ENCODE measurements around the gene FAM76A. TPM values are rescaled to one million over a fixed set of nuclear protein-coding genes. Genes with fewer than 3 reads are reported as not detected.

Gene FAM76A
- total and polyA plus RNA-seq, 2 donors (not counting 3 experiments of a cell fraction or from before 2014, with no cell fraction given) = 1.8 to 12.8 TPM

- intact Hi-C loops (cut with micrococcal nuclease) = no loop called here
- H3K9me1 ChIP-seq (replicated peaks; ENCODE audit: control insufficient read depth, extremely low read depth, insufficient read depth, low read length) = no peaks in the 10 kb centered on the region
These were observed 11.8 kb upstream of the FAM76A start for GRCh38 chr1:27713869-27714513.

More at GRCh38 chr1:27713869-27714513, 11.8 kb upstream of the FAM76A start:
- dilution Hi-C loops (cut with MboI; ENCODE audit: extremely low pct_ligation_motif_present, low sequenced_read_pairs) = no loop called here
- Histone ChIP-seq H3K4me2 (ENCODE audit: insufficient read depth, low read length) (no peak overlapping the region), H3K36me3 (ENCODE audit: control insufficient read depth in 2 of 2, extremely low read depth in 1 of 2, insufficient read depth in 2 of 2, low read length in 2 of 2) (no peaks in the 10 kb centered on the region), H3K27me3 (ENCODE audit: control insufficient read depth in 2 of 2, insufficient read depth in 2 of 2, low read length in 2 of 2) (peaks cover 8% of the 10 kb centered on the region in 2 experiments), H3K4me1 (ENCODE audit: control insufficient read depth, extremely low read depth, insufficient read depth, low read length) (no peaks in the 10 kb centered on the region), H3K79me2 (ENCODE audit: control insufficient read depth, insufficient read depth, low read length) (no peaks in the 10 kb centered on the region), H3K9me3 (replicated peaks; ENCODE audit: control insufficient read depth, insufficient read depth, low read length) (no peaks in the 10 kb centered on the region), H3K9ac (replicated peaks; ENCODE audit: extremely low read depth, insufficient read depth, low read length) (no peak overlapping the region), H3K27ac (ENCODE audit: insufficient read depth, low read depth, low read length) (no peak overlapping the region), H2AFZ (ENCODE audit: low read depth, low read length) (no peak overlapping the region), H4K20me1 (replicated peaks; ENCODE audit: control insufficient read depth, extremely low read depth, insufficient read depth, low read length) (no peaks in the 10 kb centered on the region), H3K4me3 (replicated peaks in 1 of 3; ENCODE audit: insufficient read depth in 1 of 3, low read depth in 1 of 3, low read length in 3 of 3) (no peak overlapping the region)
- no TSS peak for BruUV-seq (replicated peaks)
- ChIA-PET CTCF (no interaction called here), POLR2A (no interaction called here)
- TF ChIP-seq EZH2 (IDR thresholded peaks at IDR 0.05; ENCODE audit: borderline replicate concordance, low read depth, low read length, severe bottlenecking) = no peak
- no peak for TF ChIP-seq GATA2 (IDR thresholded peaks at IDR 0.05; ENCODE audit: insufficient read depth, insufficient read length, low read depth, low read length)
- no peak for TF ChIP-seq POLR2AphosphoS5 (IDR thresholded peaks at IDR 0.05; ENCODE audit: insufficient read depth, low read depth, low read length)
- TF ChIP-seq FOS (IDR thresholded peaks at IDR 0.05; ENCODE audit: borderline replicate concordance, insufficient read depth, low read length) = no peak
- TF ChIP-seq, protein P1, sequence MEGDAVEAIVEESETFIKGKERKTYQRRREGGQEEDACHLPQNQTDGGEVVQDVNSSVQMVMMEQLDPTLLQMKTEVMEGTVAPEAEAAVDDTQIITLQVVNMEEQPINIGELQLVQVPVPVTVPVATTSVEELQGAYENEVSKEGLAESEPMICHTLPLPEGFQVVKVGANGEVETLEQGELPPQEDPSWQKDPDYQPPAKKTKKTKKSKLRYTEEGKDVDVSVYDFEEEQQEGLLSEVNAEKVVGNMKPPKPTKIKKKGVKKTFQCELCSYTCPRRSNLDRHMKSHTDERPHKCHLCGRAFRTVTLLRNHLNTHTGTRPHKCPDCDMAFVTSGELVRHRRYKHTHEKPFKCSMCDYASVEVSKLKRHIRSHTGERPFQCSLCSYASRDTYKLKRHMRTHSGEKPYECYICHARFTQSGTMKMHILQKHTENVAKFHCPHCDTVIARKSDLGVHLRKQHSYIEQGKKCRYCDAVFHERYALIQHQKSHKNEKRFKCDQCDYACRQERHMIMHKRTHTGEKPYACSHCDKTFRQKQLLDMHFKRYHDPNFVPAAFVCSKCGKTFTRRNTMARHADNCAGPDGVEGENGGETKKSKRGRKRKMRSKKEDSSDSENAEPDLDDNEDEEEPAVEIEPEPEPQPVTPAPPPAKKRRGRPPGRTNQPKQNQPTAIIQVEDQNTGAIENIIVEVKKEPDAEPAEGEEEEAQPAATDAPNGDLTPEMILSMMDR (IDR thresholded peaks at IDR 0.05; ENCODE audit: extremely low read depth in 1 of 2, insufficient read depth in 1 of 2, low read depth in 1 of 2, low read length in 2 of 2) = no peak
- no peak for TF ChIP-seq POLR2A (IDR thresholded peaks at IDR 0.05; ENCODE audit: low read depth, low read length)
- TF ChIP-seq JUN (IDR thresholded peaks at IDR 0.05; ENCODE audit: borderline replicate concordance, insufficient read depth, insufficient read length, low read depth) = no peak
- no peak for TF ChIP-seq MAX (IDR thresholded peaks at IDR 0.05; ENCODE audit: insufficient read depth, insufficient read length)
- no peak for TF ChIP-seq MYC (IDR thresholded peaks at IDR 0.05; ENCODE audit: low read depth, low read length)
- FAIRE-seq = no peak
- DNase-seq (ENCODE audit: low read depth, low spot score) = no peak
